ENCODE results near the gene CXCL6.

Gene CXCL6

DNA sequence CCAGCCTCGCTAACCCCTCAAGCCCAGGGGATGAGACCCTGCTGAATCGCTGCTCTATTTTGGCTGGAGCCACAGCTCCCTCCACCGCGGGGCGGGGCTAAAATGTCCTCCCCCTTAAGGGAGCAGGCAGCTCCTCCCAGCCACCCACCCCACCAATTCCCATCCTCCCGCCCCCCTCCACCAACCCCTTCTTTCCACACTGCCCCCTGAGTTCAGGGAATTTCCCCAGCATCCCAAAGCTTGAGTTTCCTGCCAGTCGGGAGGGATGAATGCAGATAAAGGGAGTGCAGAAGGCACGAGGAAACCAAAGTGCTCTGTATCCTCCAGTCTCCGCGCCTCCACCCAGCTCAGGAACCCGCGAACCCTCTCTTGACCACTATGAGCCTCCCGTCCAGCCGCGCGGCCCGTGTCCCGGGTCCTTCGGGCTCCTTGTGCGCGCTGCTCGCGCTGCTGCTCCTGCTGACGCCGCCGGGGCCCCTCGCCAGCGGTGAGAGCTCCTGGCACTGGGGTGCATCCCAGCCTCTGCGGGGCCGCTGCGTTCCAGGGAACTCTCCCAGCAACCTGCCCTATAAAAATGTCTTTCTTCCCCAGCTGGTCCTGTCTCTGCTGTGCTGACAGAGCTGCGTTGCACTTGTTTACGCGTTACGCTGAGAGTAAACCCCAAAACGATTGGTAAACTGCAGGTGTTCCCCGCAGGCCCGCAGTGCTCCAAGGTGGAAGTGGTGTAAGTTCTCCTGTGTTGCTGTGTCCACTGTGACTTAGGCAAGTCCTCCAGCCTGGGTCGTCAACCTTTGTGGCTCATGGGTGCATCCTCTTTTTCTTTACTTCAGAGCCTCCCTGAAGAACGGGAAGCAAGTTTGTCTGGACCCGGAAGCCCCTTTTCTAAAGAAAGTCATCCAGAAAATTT, at the start of gene CXCL6:
Gene CXCL6 (plus strand): TSS at position 306 of the 907 bp plus-strand sequence. CDS start 73 bp downstream, at position 379.
- DNase-seq (ENCODE audit: low read depth in 2 of 2): no peak

DNA sequence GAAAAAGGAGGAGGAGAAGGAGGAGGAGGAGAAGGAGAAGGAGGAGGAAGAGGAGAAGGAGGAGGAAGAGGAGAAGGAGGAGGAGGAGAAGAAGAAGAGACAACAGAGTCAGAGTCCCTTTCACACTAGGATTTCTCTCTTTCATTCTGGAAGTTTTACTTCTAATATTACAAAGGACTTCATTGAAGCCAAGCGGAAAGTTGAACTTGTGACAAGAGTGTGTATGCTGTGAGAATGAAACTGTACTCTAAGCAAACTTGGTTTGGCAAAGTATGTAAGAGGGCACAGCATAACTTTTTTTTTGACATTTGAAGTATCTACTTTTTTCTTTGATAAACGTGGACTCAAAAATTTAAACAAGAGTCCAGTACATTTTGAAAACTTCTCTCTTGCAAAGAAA, 48.1 kb upstream of the CXCL6 start:
- DNase-seq (ENCODE audit: low read depth in 2 of 2): no peak

DNA sequence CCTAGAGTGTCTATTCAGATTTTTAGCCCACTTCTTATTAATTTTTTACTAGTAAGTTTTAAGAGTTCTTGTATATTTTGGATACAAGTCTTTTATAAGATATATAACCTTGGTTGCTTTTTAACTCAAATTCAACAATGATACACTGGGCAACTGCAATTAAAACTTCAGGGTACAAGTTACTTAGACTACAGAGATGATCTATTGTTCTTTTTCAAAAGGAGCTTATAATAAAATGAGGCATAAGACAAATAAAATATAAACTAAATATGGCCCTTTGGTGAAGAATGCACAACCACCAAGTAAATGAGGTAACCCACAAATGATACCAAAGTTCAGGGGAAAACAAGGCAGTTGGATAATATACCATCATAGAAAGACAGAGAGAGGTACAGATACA, 37.6 kb upstream of the CXCL6 start:
- DNase-seq (ENCODE audit: low read depth in 2 of 2): no peak

DNA sequence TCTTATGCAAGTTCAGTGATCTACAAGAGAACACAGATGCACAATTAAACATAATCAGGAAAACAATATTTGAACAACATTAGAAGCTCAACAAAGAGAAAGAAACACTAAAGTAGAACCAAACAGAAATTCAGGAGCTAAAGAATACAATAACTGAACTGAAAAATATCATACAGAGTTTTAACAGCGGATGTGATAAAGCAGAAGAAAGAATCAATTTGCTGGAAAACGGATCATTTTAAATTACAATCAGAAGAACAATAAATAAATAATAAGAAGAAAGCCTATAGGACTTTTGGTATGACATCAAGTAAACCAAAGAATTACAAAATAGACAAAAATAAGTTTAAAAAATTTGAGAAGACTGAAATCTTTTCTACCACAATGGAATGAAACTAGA, 36.3 kb upstream of the CXCL6 start:
- DNase-seq (ENCODE audit: low read depth in 2 of 2): no peak

DNA sequence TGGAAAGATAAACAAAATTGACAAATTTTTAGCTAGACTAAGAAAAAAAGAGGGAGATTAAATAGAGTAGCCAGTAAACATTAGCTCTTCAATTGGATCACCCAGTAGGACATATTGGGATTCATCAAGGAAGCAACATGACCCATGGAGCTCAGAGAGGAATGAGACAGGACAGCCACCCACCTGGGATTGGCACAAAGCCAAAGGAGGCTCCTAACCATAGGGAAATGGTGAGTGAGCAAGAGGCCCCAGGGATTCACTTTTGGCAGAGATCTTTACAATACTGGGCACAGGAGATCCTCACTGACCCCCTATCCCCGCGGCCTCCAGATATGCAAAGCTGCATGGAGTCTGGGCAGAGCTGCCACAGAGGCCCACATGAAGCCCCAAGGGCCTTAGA, 34.8 kb upstream of the CXCL6 start:
- no peak for DNase-seq (ENCODE audit: low read depth in 2 of 2)

DNA sequence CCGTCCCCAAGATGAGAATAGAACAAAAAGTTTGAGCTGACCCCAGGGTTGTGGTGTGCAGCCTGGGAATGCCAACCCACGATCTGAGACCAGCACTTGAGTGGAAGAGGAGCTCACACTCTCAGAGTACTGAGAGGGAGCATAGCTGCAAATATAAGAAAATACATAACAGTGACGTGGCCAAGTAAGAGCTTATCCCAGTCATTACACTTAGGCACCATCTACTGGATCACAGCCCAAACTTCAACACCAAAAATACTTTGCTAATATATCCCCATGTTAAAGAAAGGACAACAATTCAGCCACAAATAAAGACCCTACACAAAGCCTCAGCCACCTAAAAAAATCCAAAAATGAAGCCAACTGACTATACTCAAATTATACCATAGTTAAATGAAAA, 33.3 kb upstream of the CXCL6 start:
- DNase-seq (ENCODE audit: low read depth in 2 of 2): no peak

DNA sequence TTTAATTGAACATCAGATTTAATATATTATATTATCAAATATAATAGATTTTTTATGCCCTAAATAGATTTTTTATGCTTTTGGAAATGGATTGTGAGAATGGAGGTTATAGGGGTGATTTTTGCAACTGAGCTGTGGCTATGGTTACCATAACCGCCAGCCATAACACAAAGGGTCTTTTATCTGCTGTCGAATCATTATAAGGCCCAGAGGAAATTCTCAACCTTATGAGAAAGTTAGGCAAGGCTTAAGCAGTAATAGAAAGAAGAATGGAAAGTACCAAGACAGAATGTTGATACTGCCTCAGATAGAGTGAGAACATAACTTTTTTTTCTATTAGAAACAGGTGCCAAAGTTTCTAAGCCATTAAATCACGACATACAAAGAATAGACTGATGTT, 26.3 kb upstream of the CXCL6 start:
- DNase-seq (ENCODE audit: low read depth in 2 of 2): no peak

DNA sequence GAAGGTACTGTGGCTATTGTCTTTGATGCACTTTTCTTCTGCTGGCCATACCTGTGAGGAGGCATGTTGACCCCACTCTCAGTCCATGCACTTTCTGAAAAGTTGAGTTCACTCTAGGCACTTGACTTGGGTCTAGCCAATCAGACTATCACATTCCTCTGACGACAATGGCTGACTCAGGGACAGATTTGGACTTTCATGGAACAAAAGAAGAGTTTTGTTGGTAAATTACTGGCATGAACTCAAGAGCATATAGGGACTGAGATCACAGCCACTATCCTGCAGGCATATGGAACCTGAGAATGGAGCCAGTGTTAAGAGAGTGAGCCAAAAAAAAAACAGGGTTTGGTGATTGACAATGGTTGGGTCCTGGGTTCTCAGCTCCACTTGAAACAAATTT, 24.6 kb upstream of the CXCL6 start:
- no peak for DNase-seq (ENCODE audit: low read depth in 2 of 2)

DNA sequence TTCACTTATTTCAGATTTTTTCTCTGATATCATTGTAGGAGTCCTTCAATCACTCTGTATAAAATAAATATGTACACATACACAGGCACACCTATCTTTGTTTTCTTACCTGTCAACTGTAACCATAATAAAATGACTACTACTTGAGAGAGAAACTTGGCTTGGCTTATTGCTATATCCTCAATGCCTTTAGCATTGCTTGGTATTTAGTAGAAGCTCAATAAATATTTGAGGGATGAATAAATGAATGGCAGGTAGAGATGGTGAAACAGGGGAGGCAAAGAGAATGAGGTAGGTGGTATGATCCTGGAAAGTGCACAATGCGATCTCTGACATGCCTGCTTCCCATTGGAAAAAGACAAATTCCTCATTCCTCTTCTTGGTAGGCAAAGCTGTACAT, 21.8 kb upstream of the CXCL6 start:
- DNase-seq (ENCODE audit: low read depth in 2 of 2): no peak

DNA sequence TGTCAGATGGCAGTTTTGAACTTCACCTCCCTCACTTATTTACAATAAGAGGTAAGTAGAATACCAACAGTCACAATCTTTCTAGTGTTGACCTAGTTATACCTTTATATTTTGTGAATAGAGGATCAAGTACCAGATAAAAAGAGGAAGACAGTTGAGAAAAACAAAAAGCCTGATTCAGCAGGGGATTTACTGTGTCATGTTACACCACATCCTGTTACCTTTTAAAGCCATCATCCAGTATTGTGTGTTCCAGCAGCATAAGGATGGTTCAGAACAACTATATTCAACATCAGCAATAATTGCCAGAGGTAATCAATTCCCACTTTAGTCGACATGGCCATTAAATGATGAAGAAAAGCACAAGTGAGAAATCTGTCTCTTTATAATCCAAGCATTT, 21.3 kb upstream of the CXCL6 start:
- no peak for DNase-seq (ENCODE audit: low read depth in 2 of 2)

DNA sequence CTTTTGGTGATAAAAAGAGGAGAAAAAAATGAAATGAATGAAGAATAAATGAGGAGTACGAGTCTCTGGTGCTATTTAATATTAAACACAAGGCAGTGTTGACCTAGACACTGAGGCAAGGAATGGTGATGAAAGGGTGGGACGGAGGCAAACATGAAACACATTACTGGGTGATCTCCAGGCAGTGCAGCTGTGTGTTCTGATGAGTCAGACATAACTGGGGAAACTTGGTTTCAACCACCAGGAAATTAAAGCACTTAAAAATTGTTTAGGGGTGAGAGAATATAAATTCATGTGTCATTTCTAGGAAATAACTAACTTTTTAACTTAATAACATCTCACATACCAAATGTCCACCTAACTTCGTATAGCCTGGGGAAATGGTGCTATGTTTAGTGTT, 19.7 kb upstream of the CXCL6 start:
- DNase-seq (ENCODE audit: low read depth in 2 of 2): no peak

DNA sequence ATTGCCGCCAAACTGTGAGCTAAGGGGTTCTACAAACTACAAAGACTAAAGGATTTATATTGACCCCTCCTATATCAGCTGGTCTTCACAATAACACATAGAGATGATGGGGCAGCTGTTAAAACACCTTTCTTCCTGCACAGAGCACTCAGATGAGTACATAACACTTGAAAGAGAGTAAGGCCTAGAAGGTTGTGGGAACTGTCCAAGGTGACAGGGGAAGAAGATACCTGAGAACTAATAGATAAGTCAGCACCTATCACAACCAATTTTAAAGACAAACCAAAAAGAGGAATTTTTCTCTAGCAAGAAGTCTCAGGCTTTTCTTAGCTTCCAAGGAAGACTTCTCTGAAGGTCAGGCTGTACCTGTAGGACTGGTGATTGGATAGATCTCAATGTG, 19.1 kb upstream of the CXCL6 start:
- DNase-seq (ENCODE audit: low read depth in 2 of 2): no peak

DNA sequence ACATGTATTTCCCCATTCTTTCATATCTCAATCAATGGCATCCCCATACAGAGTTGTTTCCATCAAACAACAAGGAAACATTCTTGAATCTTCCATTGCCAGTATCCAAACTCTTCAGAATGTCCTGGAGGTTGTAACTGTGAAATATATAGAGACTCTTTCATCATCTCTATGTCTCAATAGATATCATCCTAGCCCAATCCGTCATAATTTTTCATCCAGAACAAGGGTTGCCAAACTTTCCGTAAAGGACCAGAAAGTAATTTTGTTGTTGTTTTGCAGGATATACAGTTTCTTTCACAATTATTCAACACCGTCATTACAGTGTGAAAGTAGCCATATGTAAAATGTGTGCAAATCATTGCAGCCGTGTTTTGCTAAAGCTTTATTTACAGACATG, 15.2 kb upstream of the CXCL6 start:
- no peak for DNase-seq (ENCODE audit: low read depth in 2 of 2)

DNA sequence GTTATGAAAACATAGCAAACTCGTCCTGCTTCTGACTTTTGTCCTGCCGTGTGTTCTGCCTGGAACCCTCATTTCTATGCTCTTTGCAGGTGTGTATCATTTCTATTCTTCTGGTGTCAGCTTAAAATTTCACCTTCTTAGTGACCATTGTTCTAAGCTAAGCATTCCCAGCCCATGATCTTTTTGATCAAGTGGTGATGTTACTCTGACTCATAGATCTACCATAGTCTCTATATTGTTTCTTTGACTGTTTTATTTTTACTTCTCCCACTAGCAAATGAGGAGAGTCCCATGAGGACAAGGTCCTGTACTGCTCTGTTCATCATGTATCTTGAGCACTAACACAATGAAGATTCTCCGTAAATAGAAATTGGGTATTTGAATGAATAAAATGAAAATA, 14.1 kb upstream of the CXCL6 start:
- DNase-seq (ENCODE audit: low read depth in 2 of 2): no peak

DNA sequence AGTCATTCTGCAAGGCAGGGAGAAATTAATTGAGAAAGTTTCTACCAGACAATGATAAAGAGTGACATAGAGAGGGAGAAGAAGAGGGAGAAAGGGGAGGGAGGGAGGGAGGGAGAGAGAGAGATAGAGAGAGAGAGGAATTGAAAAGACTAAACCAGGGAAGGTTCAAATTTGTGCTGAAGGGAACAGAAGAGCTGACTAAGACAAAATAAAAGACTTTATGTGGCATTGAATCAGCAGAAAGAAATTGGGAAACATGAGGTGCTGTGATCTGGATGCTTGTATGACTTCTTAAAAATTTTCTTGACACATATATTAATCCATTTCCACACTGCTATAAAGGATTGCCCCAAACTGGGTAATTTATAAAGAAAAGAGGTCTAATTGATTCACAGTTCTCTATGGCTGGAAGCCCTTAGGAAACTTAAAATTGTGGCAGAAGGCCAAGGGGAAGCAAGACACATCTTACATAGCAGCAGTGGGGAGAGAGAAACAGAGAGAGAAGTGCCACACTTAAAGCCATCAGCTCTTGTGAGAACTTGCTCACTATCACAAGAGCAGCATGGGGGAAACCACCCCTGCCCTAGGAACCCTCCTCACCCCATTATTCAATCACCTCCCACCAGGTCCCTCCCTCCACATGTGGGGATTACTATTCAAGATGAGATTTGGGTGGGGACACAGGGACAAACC, 13.5 kb upstream of the CXCL6 start:
- no peak for DNase-seq (ENCODE audit: low read depth in 2 of 2)

DNA sequence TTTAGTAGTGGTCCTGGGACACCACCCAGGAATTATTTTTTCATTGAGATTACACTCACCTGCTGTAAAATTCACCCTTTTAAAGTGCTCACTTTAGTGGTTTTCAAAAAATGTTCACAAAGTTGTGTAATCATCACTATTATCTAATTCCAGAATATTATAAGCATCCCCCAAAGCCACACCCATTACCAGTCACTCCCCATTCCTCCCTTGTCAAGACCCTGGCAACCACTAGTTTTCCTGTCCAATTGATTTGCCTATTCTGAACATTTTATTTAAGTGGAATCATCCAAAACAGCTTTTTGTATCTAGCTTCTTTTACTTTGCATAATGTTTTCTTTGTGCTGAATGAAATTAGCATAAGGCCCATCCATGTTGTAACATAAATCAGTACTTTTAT, 12.7 kb upstream of the CXCL6 start:
- no peak for DNase-seq (ENCODE audit: low read depth in 2 of 2)

DNA sequence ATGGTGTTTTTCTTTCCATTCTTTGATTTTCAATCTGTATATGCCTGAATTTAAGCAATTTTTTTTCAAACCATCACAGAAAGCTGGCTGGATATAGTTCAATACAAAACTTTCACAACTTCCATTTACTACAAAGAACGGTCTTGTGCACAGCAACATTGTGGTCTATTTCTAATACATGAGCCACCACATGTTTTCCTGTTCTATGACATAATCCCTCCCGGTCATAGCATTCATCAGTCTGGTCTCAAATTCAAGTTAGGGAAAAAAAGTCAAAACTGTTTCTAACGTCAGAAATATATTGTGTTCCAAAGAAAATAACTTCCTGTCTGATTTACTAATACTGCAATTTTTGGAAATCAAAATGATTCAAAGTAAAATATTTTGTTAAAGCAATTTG, 7.5 kb upstream of the CXCL6 start:
- DNase-seq (ENCODE audit: low read depth in 2 of 2): no peak

DNA sequence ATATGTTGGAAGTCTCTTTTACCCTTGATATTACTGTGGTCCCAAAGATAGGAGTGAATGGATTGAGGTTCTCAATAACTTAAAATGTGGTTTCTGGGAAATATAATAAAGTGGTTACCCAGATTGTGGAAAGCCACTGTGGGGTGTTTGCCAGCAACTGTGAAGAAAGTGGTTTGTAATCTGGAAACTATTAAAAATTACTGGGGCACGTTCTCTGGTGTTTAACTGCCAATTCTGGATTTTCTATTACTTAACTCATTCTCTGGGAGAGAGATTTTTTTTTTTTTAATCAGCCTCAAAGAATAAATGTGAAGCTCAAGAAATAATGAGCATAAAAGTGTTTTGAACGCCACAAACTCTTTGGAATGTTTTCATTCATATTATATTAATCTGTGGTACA, 4.9 kb upstream of the CXCL6 start:
- DNase-seq (ENCODE audit: low read depth in 2 of 2): no peak

DNA sequence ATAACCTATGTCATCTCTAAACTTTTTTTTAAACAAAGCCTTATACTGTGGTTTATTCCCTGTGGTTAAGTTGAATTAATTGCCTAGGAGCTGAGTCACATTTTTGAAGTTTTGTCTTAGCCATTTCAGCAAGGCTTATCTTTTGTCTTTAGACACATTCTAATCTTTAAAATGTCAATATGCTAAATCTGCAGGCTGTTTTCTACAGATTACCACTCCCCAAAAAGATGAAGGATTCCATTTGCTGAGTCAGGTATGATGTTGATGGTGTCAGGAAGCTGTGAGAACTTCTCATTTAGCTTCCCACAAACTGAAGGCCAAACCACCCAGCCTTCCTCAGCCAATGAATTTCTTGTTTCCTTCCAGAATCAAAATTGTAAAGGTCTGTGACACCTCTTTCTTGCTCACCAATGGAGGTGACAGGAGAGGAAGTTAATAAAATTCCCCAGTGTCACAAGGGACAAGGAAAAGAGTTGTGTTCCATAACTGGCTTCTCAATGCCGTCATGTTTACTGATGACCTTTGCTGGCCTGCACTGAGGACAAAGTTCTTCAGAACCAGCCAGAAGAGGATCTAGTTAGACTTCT, 3.7 kb upstream of the CXCL6 start:
- no peak for DNase-seq (ENCODE audit: low read depth in 2 of 2)

DNA sequence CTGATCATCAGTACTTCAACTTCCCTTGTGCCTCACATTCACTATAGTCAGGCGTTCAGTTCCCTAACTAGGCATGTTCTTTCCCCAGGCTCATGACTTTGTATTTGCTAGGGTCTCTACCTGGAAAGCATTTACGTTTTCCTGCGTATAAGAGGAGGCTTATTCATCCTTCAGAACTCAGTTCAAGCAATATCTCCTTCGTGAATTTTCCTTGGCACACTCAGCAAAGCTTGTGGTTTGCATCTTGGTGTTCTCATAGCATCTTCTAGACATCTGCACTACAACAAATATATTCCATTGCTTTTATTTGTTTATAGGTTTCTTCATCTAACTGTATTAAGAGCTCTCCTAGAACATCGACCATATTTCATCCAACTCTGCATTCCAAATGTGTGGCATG, 2.6 kb downstream of the CXCL6 start:
- DNase-seq (ENCODE audit: low read depth in 2 of 2): no peak

DNA sequence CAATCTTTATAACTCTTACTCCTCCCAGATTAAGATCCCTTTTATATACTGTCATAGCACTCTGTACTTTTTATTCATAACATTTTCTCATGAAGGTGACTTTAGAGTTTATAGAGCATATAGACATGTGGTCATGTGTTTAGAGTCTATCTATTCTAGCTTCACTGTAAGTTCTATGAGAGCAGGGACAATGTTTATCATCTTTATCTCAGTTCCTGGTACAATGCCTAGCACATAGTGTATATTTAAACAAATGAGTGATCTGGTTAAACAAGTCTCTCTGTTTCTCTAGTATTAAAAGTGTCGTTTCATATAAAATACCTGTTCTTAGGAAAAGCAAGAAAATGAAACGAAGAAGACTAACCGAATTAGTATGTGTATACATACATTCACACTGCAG, 3.2 kb downstream of the CXCL6 start:
- DNase-seq (ENCODE audit: low read depth in 2 of 2): no peak

DNA sequence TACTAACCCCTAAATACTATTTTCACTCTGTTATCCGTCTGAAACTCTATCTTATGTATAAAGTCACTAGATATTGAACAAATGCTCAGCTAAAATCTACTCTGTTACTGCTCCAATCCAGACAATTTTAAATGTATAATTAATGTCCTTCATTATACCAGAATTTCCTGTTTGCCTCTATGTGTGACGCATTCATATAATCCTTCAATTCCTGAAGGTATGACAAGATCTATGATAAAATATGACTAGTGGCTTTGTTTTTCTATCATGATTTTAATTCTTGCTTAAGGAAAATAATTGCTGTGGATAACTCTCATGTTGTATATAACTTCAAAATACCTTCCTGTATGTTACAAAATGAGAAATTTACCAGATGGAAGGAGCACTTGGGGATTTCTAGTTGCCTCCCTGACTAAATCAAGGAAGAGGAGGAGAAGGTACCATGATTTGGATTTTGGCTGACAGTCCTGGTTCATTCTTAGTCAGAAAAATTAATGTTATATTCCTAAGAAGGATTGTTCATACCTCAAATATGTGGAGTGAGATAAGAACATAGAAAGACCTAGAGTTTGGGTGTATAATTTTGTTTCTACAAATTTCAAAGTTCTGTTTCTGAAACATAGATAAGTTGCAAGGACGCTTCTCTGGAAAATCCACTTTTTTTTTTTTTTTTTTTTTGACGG, 4.9 kb downstream of the CXCL6 start:
- DNase-seq (ENCODE audit: low read depth in 2 of 2): no peak
